ENCODE measurements around the gene MLEC.

GRCh38 chr12:120735181-120735580, 48.2 kb downstream of the MLEC start:
- TF ChIP-seq, protein P1, sequence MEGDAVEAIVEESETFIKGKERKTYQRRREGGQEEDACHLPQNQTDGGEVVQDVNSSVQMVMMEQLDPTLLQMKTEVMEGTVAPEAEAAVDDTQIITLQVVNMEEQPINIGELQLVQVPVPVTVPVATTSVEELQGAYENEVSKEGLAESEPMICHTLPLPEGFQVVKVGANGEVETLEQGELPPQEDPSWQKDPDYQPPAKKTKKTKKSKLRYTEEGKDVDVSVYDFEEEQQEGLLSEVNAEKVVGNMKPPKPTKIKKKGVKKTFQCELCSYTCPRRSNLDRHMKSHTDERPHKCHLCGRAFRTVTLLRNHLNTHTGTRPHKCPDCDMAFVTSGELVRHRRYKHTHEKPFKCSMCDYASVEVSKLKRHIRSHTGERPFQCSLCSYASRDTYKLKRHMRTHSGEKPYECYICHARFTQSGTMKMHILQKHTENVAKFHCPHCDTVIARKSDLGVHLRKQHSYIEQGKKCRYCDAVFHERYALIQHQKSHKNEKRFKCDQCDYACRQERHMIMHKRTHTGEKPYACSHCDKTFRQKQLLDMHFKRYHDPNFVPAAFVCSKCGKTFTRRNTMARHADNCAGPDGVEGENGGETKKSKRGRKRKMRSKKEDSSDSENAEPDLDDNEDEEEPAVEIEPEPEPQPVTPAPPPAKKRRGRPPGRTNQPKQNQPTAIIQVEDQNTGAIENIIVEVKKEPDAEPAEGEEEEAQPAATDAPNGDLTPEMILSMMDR (IDR thresholded peaks at IDR 0.05), result no peak
- TF ChIP-seq POLR2A (IDR thresholded peaks at IDR 0.05), result no peak
